Neuronal stem cell (in vitro differentiated cells): ENCODE results near the gene STK10.
A peak's percentile ranks its signal among the peaks of the same experiment; 100 is the strongest.
"Not testable (repeated sequence)": the region's sequence is repeated elsewhere in the genome, so short reads cannot be mapped to it uniquely, and the experiment has no call there.

ENCODE experiments used
- DNase-seq: peaks from one replicate; pipeline ENCODE4 v3.0.0-alpha.2; 2013; ENCODE audit warnings: low spot score
- H2AFZ ChIP-seq: one replicate; pipeline ENCODE4 v1.6.1; 2013; ENCODE audit warnings: mild to moderate bottlenecking, low read length, inconsistent platforms
- H2AK5ac ChIP-seq: 2 replicates; pipeline ENCODE4 v1.6.1; 2013; ENCODE audit warnings: low read depth, mild to moderate bottlenecking, inconsistent platforms, low read length, moderate library complexity, mixed read lengths
- H2BK120ac ChIP-seq: 2 replicates; pipeline ENCODE4 v1.6.1; 2013; ENCODE audit warnings: low read depth, mild to moderate bottlenecking, inconsistent platforms, low read length, moderate library complexity, mixed read lengths
- H2BK12ac ChIP-seq: one replicate; pipeline ENCODE4 v1.6.1; 2013; ENCODE audit warnings: low read length, inconsistent platforms
- H2BK15ac ChIP-seq: 2 replicates; pipeline ENCODE4 v1.6.1; 2013; ENCODE audit warnings: mild to moderate bottlenecking, low read length, inconsistent platforms, mixed read lengths
- H2BK5ac ChIP-seq: one replicate; pipeline ENCODE4 v1.6.1; 2013; ENCODE audit warnings: inconsistent platforms, mild to moderate bottlenecking, low read length, moderate library complexity
- H3K14ac ChIP-seq: one replicate; pipeline ENCODE4 v1.6.1; 2013; ENCODE audit warnings: low read length, inconsistent platforms
- H3K18ac ChIP-seq: 2 replicates; pipeline ENCODE4 v1.6.1; 2013; ENCODE audit warnings: low read length, inconsistent platforms
- H3K23ac ChIP-seq: 2 replicates; pipeline ENCODE4 v1.6.1; 2013; ENCODE audit warnings: low read depth, mild to moderate bottlenecking, mixed read lengths, low read length, inconsistent platforms; ENCODE audit not compliant: poor library complexity
- H3K27ac ChIP-seq: replicated peaks from 3 replicates; pipeline ENCODE4 v1.5.1; 2013; ENCODE audit warnings: low read length, inconsistent platforms
- H3K27me3 ChIP-seq, 3 experiments: 2 replicates each; pipeline ENCODE4 v1.6.1; 2013; ENCODE audit warnings: low read length in 3 of 3, mild to moderate bottlenecking in 2 of 3, inconsistent platforms in 1 of 3, low read depth in 1 of 3, mixed read lengths in 1 of 3, moderate library complexity in 1 of 3; ENCODE audit not compliant: control insufficient read depth in 3 of 3, insufficient read depth in 3 of 3
- H3K36me3 ChIP-seq, 2 donors: replicated peaks in 1 of 2; 2 replicates each; pipeline ENCODE4 v1.6.1; 2013; ENCODE audit warnings: low read length in 2 of 2; ENCODE audit not compliant: control insufficient read depth in 2 of 2, insufficient read depth in 2 of 2
- H3K4ac ChIP-seq: 2 replicates; pipeline ENCODE4 v1.6.1; 2013; ENCODE audit warnings: inconsistent platforms, mild to moderate bottlenecking, low read length, moderate library complexity
- H3K4me1 ChIP-seq, 2 donors: 1 replicate in 1 of 2; 2 replicates in 1 of 2; pipeline ENCODE4 v1.6.1; 2013; ENCODE audit warnings: low read length in 2 of 2, low read depth in 1 of 2; ENCODE audit not compliant: control insufficient read depth in 2 of 2, insufficient read depth in 1 of 2
- H3K4me2 ChIP-seq: one replicate; pipeline ENCODE4 v1.6.1; 2013; ENCODE audit warnings: mild to moderate bottlenecking, low read length, inconsistent platforms; ENCODE audit not compliant: insufficient read depth, poor library complexity, severe bottlenecking
- H3K4me3 ChIP-seq, 2 donors: 2 replicates each; pipeline ENCODE4 v1.5.1; 2013; ENCODE audit warnings: low read length in 2 of 2, mild to moderate bottlenecking in 2 of 2, inconsistent platforms in 1 of 2, moderate library complexity in 1 of 2
- H3K79me1 ChIP-seq: one replicate; pipeline ENCODE4 v1.6.1; 2013; ENCODE audit warnings: low read depth, mild to moderate bottlenecking, inconsistent platforms, low read length, moderate library complexity
- H3K9ac ChIP-seq: one replicate; pipeline ENCODE4 v1.6.1; 2013; ENCODE audit warnings: mild to moderate bottlenecking, low read depth, low read length, inconsistent platforms; ENCODE audit not compliant: poor library complexity
- H3K9me3 ChIP-seq, 2 donors: replicated peaks in 1 of 2; 2 replicates each; pipeline versions ENCODE3 to v1.6.1; 2013; ENCODE audit warnings: low read length in 2 of 2, mild to moderate bottlenecking in 2 of 2, inconsistent platforms in 1 of 2, low read depth in 1 of 2, mixed read lengths in 1 of 2, moderate library complexity in 1 of 2; ENCODE audit not compliant: control insufficient read depth in 2 of 2, insufficient read depth in 1 of 2
- H4K8ac ChIP-seq: one replicate; pipeline ENCODE4 v1.6.1; 2013; ENCODE audit warnings: low read depth, mild to moderate bottlenecking, inconsistent platforms, low read length, moderate library complexity
- H4K91ac ChIP-seq: one replicate; pipeline ENCODE4 v1.6.1; 2013; ENCODE audit warnings: low read length, low read depth, mild to moderate bottlenecking, inconsistent platforms; ENCODE audit not compliant: poor library complexity
- WGBS, 2 donors: extraction: QIAGEN DNeasy Blood & Tissue Kit; methylation state at CpG; one replicate each; pipeline ENCODE4 v1.1.7; 2013; ENCODE audit warnings: missing lambda C conversion rate in 2 of 2, mixed read lengths in 1 of 2; ENCODE audit not compliant: insufficient read length in 2 of 2, insufficient replicate concordance in 1 of 2; ENCODE audit errors: extremely low coverage in 2 of 2; 5-methylcytosine and 5-hydroxymethylcytosine counted together

Gene STK10

DNA sequence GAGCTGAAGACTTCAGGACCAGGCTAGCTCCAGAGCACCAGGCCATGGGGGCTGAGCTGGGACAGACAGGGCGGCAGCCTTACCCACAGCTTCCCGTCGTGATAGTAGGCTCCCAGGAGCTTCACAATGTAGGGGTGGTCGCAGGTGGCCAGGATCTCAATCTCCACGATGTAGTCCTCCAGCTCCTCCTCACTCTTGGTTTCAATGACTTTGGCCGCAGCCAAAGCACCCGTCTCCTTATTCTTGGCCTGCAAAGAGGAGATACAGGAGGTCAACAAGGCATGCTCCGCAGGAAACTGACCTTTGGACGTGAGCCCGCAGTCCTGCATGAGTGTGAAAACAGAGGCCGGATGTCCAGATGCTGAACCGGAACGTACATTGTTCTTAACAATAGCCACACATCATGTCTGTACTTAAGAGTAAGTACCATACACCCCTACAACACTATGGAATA is 31.5 kb downstream of the STK10 start:
- Histone ChIP-seq H3K4me3 (no peak overlapping the region), H2BK12ac (no peak overlapping the region), H3K18ac (no peak overlapping the region), H4K8ac (no peak overlapping the region), H3K27ac (no peak overlapping the region), H2BK15ac (no peak overlapping the region), H3K4me1 (peaks cover 0 to 5% of the 10 kb centered on the region in 2 donors), H3K9me3 (peaks cover 0 to 7% of the 10 kb centered on the region in 2 donors), H2BK120ac (no peak overlapping the region), H3K23ac (no peak overlapping the region), H3K4me2 (no peak overlapping the region), H2AFZ (no peak overlapping the region), H2AK5ac (no peak overlapping the region), H4K91ac (no peak overlapping the region), H3K4ac (no peak overlapping the region), H3K14ac (no peak overlapping the region), H3K9ac (no peak overlapping the region), H3K79me1 (no peaks in the 10 kb centered on the region), H3K27me3 (no peaks in the 10 kb centered on the region), H3K36me3 (peaks cover 3 to 8% of the 10 kb centered on the region in 2 donors), H2BK5ac (no peak overlapping the region)
- WGBS, 2 donors, result no CpG with 5 or more reads among the region's 13 CpGs
- DNase-seq, result no peak

DNA sequence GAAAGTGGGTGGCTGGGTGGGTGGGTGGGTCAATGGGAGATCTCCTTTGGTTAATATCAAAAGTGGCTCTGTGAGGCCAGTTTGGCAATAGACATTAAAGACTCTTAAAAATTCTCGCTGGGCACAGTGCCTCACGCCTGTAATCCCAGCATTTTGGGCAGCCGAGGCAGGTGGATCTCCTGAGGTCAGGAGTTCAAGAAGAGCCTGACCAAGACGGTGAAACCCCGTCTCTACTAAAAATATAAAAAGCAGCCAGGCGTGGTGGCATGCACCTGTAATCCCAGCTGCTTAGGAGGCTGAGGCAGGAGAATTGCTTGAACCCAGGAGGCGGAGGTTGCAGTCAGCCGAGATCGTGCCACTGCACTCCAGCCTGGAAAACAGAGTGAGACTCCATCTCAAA is 32.9 kb downstream of the STK10 start:
- H3K27me3 ChIP-seq, H2AK5ac ChIP-seq, H3K27ac ChIP-seq, H3K9ac ChIP-seq, H2BK5ac ChIP-seq, H3K79me1 ChIP-seq, H3K4ac ChIP-seq, H3K4me1 ChIP-seq, H4K91ac ChIP-seq, H3K9me3 ChIP-seq, H3K18ac ChIP-seq, H4K8ac ChIP-seq, H2AFZ ChIP-seq, H3K4me2 ChIP-seq, H3K36me3 ChIP-seq, H3K4me3 ChIP-seq, DNase-seq, H3K23ac ChIP-seq, H2BK15ac ChIP-seq, H2BK12ac ChIP-seq, H3K14ac ChIP-seq, H2BK120ac ChIP-seq: not testable (repeated sequence)
- WGBS, 2 donors, result no CpG with 5 or more reads among the region's 9 CpGs

DNA sequence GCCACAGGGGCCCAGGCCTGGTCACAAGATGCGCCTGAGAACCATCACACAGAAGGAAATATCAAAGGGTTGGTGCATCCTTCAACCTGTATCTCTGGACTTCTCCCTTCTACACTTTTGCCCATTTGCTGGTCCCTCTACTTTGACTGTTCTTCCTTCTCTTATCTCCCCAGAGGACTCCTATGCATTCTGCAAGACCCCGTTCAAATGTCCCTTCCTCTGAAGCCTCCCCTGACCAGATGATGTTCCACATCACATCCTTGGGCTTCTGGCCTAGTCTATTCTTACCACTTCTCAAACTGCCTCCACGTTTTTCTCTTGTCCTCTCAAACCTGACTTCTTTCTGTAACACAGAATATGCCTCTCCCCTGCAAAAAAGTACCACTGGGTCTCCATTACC is 34.3 kb downstream of the STK10 start:
- no CpG with 5 or more reads among the region's 3 CpGs for WGBS, 2 donors
- no peak for DNase-seq
- Histone ChIP-seq H2AK5ac (no peak overlapping the region), H3K27ac (no peak overlapping the region), H3K79me1 (no peaks in the 10 kb centered on the region), H4K91ac (no peak overlapping the region), H3K4me1 (peaks cover 0 to 5% of the 10 kb centered on the region in 2 donors), H3K4me2 (no peak overlapping the region), H2AFZ (no peak overlapping the region), H4K8ac (no peak overlapping the region), H2BK12ac (no peak overlapping the region), H3K9me3 (peaks cover 0 to 7% of the 10 kb centered on the region in 2 donors), H3K36me3 (peaks cover 3 to 8% of the 10 kb centered on the region in 2 donors), H3K23ac (no peak overlapping the region), H2BK120ac (no peak overlapping the region), H3K9ac (no peak overlapping the region), H3K27me3 (no peaks in the 10 kb centered on the region), H3K4ac (no peak overlapping the region), H3K4me3 (no peak overlapping the region), H2BK15ac (no peak overlapping the region), H3K14ac (no peak overlapping the region), H3K18ac (no peak overlapping the region), H2BK5ac (no peak overlapping the region)

DNA sequence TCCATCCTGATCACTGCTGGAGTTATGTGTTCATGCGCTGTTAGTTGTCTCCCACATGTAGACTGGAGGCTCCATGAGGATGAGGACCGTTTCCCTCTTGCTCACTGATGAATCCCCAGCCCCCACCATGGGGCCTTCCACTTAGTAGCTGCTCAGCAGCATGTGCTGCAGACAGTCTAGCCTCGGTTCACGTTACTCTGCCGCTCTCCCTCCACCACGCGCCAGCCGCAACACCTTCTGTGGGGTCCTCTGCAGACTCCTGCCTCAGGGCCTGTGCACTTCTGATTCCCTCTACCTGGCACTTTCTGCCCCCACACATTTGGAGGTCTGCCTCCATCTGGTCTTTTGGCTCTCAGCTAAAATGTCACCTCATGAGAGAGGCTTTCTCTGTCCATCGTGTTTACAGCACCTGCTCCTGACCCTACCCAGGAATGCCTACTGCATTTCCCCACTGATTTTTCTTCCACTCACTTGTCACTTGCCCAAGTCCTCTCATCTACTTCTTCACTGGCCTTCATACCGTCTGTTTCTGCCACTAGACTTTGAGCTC is 36.3 kb downstream of the STK10 start:
- peak overlapping the region; percentile 7 for H3K9ac ChIP-seq
- no peak overlapping the region for H4K8ac ChIP-seq
- H2BK5ac ChIP-seq, result no peak overlapping the region
- H3K4me3 ChIP-seq, result no peak overlapping the region
- no peak overlapping the region for H3K23ac ChIP-seq
- H3K9me3 ChIP-seq, result no peaks in the 10 kb centered on the region
- no peak overlapping the region for H2BK120ac ChIP-seq
- no peaks in the 10 kb centered on the region for H3K27me3 ChIP-seq
- H3K14ac ChIP-seq, result no peak overlapping the region
- no peak overlapping the region for H3K4ac ChIP-seq
- H2BK15ac ChIP-seq, result no peak overlapping the region
- no peak overlapping the region for H3K18ac ChIP-seq
- no peaks in the 10 kb centered on the region for H3K79me1 ChIP-seq
- H3K36me3 ChIP-seq, result peaks cover 3 to 8% of the 10 kb centered on the region in 2 donors
- no peak for DNase-seq
- no peak overlapping the region for H4K91ac ChIP-seq
- no peak overlapping the region for H2AK5ac ChIP-seq
- H2AFZ ChIP-seq, result no peak overlapping the region
- H2BK12ac ChIP-seq, result no peak overlapping the region
- WGBS, 2 donors, result no CpG with 5 or more reads among the region's 10 CpGs
- no peak overlapping the region for H3K4me2 ChIP-seq
- H3K27ac ChIP-seq, result no peak overlapping the region
- H3K4me1 ChIP-seq, result peaks cover 3 to 5% of the 10 kb centered on the region in 2 donors
